ENCODE results near the gene SPSB3.

Gene SPSB3

GRCh38 chr16:1812732-1813163, 30.4 kb upstream of the SPSB3 start:
- Histone ChIP-seq H3K27me3 (ENCODE audit: insufficient read depth, low read depth, severe bottlenecking) (no peaks in the 10 kb centered on the region), H3K27ac (no peak overlapping the region), H3K9me3 (ENCODE audit: severe bottlenecking) (no peaks in the 10 kb centered on the region), H3K4me3 (ENCODE audit: low read depth, low read length) (no peak overlapping the region), H3K36me3 (peaks cover 38% of the 10 kb centered on the region)
- DNase-seq: peak; percentile 71
- peak; percentile 78 for TF ChIP-seq CTCF (IDR thresholded peaks at IDR 0.05; ENCODE audit: low read depth, low read length)

GRCh38 chr16:1810536-1810935, 28.2 kb upstream of the SPSB3 start:
- no peak for DNase-seq
- no peak overlapping the region for H3K4me3 ChIP-seq (ENCODE audit: low read depth, low read length)
- H3K27me3 ChIP-seq (ENCODE audit: insufficient read depth, low read depth, severe bottlenecking): no peaks in the 10 kb centered on the region
- peaks cover 50% of the 10 kb centered on the region for H3K36me3 ChIP-seq
- H3K27ac ChIP-seq: no peak overlapping the region
- no peaks in the 10 kb centered on the region for H3K9me3 ChIP-seq (ENCODE audit: severe bottlenecking)
- no peak for TF ChIP-seq CTCF (IDR thresholded peaks at IDR 0.05; ENCODE audit: low read depth, low read length)

DNA sequence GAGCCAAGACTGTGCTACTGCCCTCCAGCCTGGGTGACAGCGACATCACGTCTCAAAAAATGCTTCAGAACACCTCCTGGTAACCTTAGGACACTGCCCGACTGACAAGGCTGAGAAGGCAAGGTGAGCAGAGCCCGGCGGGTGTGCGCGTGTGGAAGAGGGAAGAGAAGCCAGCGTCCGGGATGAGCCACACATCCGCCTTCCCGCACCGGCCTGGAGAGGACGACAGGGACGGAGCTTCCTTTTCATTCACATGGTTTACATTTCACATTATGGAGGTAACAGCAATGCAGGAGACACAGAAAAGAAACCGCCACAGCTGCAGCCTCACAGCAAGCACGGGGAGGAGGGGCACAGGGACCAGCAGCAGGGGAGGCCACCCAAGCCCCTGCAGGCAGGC, 27.7 kb upstream of the SPSB3 start:
- H3K36me3 ChIP-seq: peaks cover 53% of the 10 kb centered on the region
- DNase-seq: no peak
- H3K9me3 ChIP-seq (ENCODE audit: severe bottlenecking): no peaks in the 10 kb centered on the region
- no peak overlapping the region for H3K27ac ChIP-seq
- H3K4me3 ChIP-seq (ENCODE audit: low read depth, low read length): no peak overlapping the region
- no peak for TF ChIP-seq CTCF (IDR thresholded peaks at IDR 0.05; ENCODE audit: low read depth, low read length)
- no peaks in the 10 kb centered on the region for H3K27me3 ChIP-seq (ENCODE audit: insufficient read depth, low read depth, severe bottlenecking)

DNA sequence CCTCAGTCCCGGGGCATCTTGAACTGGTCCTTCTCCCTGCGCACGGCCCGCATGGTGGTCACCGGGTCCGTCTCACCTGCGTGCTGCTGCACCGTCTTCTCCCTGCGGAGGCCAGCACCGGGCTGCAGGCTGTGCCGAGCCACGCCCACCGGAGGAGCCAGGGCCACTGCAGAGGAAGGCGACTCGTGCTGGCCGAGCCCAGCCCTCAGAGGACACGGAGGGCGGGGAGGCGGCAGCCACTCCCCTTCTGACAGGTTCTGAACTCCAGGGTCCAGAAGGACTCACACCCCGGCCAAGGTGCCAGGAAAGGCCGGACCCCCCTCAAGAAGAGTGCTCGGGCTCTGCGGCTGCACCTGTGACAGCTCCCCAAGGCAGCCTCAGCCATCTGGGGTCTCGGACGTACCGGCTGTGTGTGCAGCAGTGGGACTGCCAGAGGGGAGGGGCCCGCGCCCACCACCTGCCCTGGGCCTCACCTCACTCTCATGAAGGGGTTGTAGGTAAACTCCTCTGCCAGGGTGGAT, 27.0 kb upstream of the SPSB3 start:
- Histone ChIP-seq H3K36me3 (peaks cover 53% of the 10 kb centered on the region), H3K4me3 (ENCODE audit: low read depth, low read length) (no peak overlapping the region), H3K27me3 (ENCODE audit: insufficient read depth, low read depth, severe bottlenecking) (no peaks in the 10 kb centered on the region), H3K27ac (no peak overlapping the region), H3K9me3 (ENCODE audit: severe bottlenecking) (no peaks in the 10 kb centered on the region)
- no peak for DNase-seq
- no peak for TF ChIP-seq CTCF (IDR thresholded peaks at IDR 0.05; ENCODE audit: low read depth, low read length)

- Histone ChIP-seq H3K36me3 (peaks cover 53% of the 10 kb centered on the region), H3K4me3 (ENCODE audit: low read depth, low read length) (no peak overlapping the region), H3K9me3 (ENCODE audit: severe bottlenecking) (no peaks in the 10 kb centered on the region), H3K27me3 (ENCODE audit: insufficient read depth, low read depth, severe bottlenecking) (no peaks in the 10 kb centered on the region), H3K27ac (no peak overlapping the region)
- TF ChIP-seq CTCF (IDR thresholded peaks at IDR 0.05; ENCODE audit: low read depth, low read length): no peak
- DNase-seq: no peak
Observed at GRCh38 chr16:1808691-1809090, 26.3 kb upstream of the SPSB3 start.

GRCh38 chr16:1807626-1808025, 25.3 kb upstream of the SPSB3 start:
- Histone ChIP-seq H3K4me3 (ENCODE audit: low read depth, low read length) (no peak overlapping the region), H3K27ac (no peak overlapping the region), H3K9me3 (ENCODE audit: severe bottlenecking) (no peaks in the 10 kb centered on the region), H3K27me3 (ENCODE audit: insufficient read depth, low read depth, severe bottlenecking) (no peaks in the 10 kb centered on the region), H3K36me3 (peaks cover 53% of the 10 kb centered on the region)
- no peak for DNase-seq
- TF ChIP-seq CTCF (IDR thresholded peaks at IDR 0.05; ENCODE audit: low read depth, low read length): no peak
